Lower leg skin (tissue), 4 donors: Measurements from ENCODE around the gene MAD1L1. TPM values are rescaled to one million over a fixed set of nuclear protein-coding genes. Genes with fewer than 3 reads are reported as not detected.

Experiments used
- DNase-seq, 2 donors: peaks; one replicate each; pipeline ENCODE4 v3.0.0-alpha.2; 2019; ENCODE audit warnings: low spot score in 2 of 2
- H3K4me3 ChIP-seq: fragments of 200-600 bp; sonication (generic); 2 replicates; pipeline ENCODE4 v1.5.1; 2017; ENCODE audit warnings: mild to moderate bottlenecking, low read depth; ENCODE audit not compliant: poor library complexity, severe bottlenecking
- CTCF ChIP-seq, 3 donors: fragments of 450-650 bp; IDR thresholded peaks; one replicate each; pipeline ENCODE4 v1.5.1; 2016; ENCODE audit warnings: antibody characterized with exemption in 3 of 3, mild to moderate bottlenecking in 3 of 3, moderate library complexity in 2 of 3
- POLR2A ChIP-seq, 2 donors: fragments of 450-650 bp; IDR thresholded peaks; one replicate each; pipeline ENCODE4 v1.6.1; 2016 to 2017; ENCODE audit warnings: antibody characterized with exemption in 2 of 2, mild to moderate bottlenecking in 1 of 2, moderate library complexity in 1 of 2
- WGBS, 2 donors: methylation state at CpG; one replicate each; pipeline ENCODE4 v1.1.5; 2018; 5-methylcytosine and 5-hydroxymethylcytosine counted together
- intact Hi-C: fragments of 100-400 bp; cut with DNase I; formaldehyde crosslinking; loops from one replicate; pipeline ENCODE4 v1.15.0; 2023; ENCODE audit warnings: low total_unique reads
- total RNA-seq, 4 donors: library from RNA; depleted of rRNA; stranded (reverse); fragments of >200 nt; gene quantifications; one replicate each; pipeline ENCODE4 v1.1.0, GENCODE V29; 2016

The MAD1L1 gene
- total RNA-seq, 4 donors from 2014 or later: 37.7 to 77.8 (median 59.4) TPM

GRCh38 chr7:2046581-2047565 is 185.9 kb downstream of the MAD1L1 start:
- intact Hi-C loops: no loop called here
- TF ChIP-seq POLR2A (IDR thresholded peaks at IDR 0.05) (no peak), CTCF (IDR thresholded peaks at IDR 0.05) (no peak)
- H3K4me3 ChIP-seq: no peak overlapping the region
- 88 to 89% methylated on average over 30 of the region's 30 CpGs for WGBS, 2 donors
- DNase-seq: peak in 1 of 2 donors; percentile 79

GRCh38 chr7:2045559-2046405 is 187.0 kb downstream of the MAD1L1 start:
- TF ChIP-seq CTCF (IDR thresholded peaks at IDR 0.05) (no peak), POLR2A (IDR thresholded peaks at IDR 0.05) (no peak)
- intact Hi-C loops: no loop called here
- no peak overlapping the region for H3K4me3 ChIP-seq
- WGBS, 2 donors: 92 to 95% methylated on average over 25 of the region's 25 CpGs
- peak in 1 of 2 donors; percentile 81 for DNase-seq

GRCh38 chr7:2044883-2045471 is 187.8 kb downstream of the MAD1L1 start:
- 95 to 97% methylated on average over 13 to 21 of the region's 21 CpGs for WGBS, 2 donors
- no peak overlapping the region for H3K4me3 ChIP-seq
- DNase-seq: peak in 1 of 2 donors; percentile 76
- intact Hi-C loops: no loop called here
- TF ChIP-seq POLR2A (IDR thresholded peaks at IDR 0.05) (no peak), CTCF (IDR thresholded peaks at IDR 0.05) (no peak)

GRCh38 chr7:2044311-2044882 is 188.3 kb downstream of the MAD1L1 start:
- intact Hi-C loops: no loop called here
- 93 to 96% methylated on average over 11 to 21 of the region's 21 CpGs for WGBS, 2 donors
- no peak overlapping the region for H3K4me3 ChIP-seq
- peak in 1 of 2 donors; percentile 70 for DNase-seq
- TF ChIP-seq CTCF (IDR thresholded peaks at IDR 0.05) (no peak), POLR2A (IDR thresholded peaks at IDR 0.05) (no peak)

GRCh38 chr7:2043316-2044039 is 189.3 kb downstream of the MAD1L1 start:
- no peak for TF ChIP-seq POLR2A (IDR thresholded peaks at IDR 0.05)
- TF ChIP-seq CTCF (IDR thresholded peaks at IDR 0.05): no peak
- H3K4me3 ChIP-seq: no peak overlapping the region
- WGBS, 2 donors: 92 to 93% methylated on average over 26 to 29 of the region's 32 CpGs
- DNase-seq: peak in 1 of 2 donors; percentile 74
- intact Hi-C loops: no loop called here
